ENCODE measurements around the gene ATE1.

Gene ATE1

DNA sequence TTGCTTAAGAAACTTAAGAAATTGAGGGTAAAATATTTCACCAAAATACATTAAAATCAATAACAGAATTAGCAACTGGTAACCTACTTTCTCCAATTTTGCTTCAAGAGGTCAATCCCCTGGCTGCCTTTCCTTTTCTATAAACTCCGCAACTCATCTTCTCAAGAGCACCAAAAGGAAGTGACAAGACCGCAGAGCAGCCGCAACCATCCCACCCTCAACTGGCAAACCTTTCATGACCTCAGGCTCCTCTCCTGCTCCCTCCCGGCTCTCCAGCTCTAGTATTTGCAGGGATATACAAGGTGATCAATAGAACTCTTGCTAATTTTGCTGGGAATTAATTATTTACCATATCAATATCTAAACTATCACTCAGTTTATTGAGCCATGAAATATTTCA lies 88.9 kb downstream of the ATE1 start:
- H3K4me3 ChIP-seq (ENCODE audit: low read depth, low read length) = no peak overlapping the region
- H3K27ac ChIP-seq = no peak overlapping the region
- H3K36me3 ChIP-seq = peaks cover 16% of the 10 kb centered on the region
- DNase-seq = no peak
- TF ChIP-seq, protein P1, sequence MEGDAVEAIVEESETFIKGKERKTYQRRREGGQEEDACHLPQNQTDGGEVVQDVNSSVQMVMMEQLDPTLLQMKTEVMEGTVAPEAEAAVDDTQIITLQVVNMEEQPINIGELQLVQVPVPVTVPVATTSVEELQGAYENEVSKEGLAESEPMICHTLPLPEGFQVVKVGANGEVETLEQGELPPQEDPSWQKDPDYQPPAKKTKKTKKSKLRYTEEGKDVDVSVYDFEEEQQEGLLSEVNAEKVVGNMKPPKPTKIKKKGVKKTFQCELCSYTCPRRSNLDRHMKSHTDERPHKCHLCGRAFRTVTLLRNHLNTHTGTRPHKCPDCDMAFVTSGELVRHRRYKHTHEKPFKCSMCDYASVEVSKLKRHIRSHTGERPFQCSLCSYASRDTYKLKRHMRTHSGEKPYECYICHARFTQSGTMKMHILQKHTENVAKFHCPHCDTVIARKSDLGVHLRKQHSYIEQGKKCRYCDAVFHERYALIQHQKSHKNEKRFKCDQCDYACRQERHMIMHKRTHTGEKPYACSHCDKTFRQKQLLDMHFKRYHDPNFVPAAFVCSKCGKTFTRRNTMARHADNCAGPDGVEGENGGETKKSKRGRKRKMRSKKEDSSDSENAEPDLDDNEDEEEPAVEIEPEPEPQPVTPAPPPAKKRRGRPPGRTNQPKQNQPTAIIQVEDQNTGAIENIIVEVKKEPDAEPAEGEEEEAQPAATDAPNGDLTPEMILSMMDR (IDR thresholded peaks at IDR 0.05; ENCODE audit: low read depth, low read length) = no peak
- H3K27me3 ChIP-seq (ENCODE audit: insufficient read depth, low read depth, severe bottlenecking) = no peaks in the 10 kb centered on the region
- no peaks in the 10 kb centered on the region for H3K9me3 ChIP-seq (ENCODE audit: severe bottlenecking)

DNA sequence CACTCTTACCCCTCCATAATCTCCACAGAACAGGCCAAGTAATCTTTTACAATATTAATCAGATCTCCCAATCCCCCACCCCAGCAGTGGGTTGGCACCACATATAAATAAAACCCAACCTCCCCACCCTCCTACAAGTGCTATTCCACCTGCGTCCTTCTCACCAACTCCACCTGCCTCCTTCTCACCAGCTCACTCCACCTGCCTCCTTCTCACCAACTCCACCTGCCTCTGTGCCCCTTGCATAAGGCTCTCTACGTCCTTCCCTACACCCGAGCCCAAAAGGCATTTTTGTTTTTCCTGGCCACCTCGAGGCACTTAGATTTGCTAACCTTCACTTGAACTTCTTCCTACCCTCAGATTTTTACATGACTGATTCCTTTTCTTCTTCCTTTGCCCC lies 89.7 kb downstream of the ATE1 start:
- DNase-seq = no peak
- Histone ChIP-seq H3K4me3 (ENCODE audit: low read depth, low read length) (no peak overlapping the region), H3K36me3 (peaks cover 16% of the 10 kb centered on the region), H3K27ac (no peak overlapping the region), H3K9me3 (ENCODE audit: severe bottlenecking) (no peaks in the 10 kb centered on the region), H3K27me3 (ENCODE audit: insufficient read depth, low read depth, severe bottlenecking) (no peaks in the 10 kb centered on the region)
- TF ChIP-seq, protein P1 (IDR thresholded peaks at IDR 0.05; ENCODE audit: low read depth, low read length) = no peak

DNA sequence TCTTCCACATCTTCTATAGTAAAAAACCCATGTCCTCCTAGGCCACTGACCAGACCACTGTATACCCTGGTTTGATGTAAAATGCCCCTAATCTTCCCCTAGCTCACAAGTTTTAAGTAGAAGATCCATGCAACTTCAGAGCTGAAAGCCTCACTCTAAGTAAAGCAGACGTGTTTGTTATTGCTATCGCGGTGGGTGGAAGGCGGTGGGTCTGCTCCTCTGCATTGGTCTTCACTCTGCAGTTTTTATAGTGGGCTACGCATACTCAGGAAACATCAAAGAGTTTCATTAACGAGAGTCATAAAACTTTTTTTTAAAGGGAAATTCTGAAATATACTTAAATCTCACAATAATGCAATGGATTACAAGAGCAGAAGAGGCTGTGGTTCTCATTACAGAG lies 91.7 kb downstream of the ATE1 start:
- peaks cover 20% of the 10 kb centered on the region for H3K36me3 ChIP-seq
- no peaks in the 10 kb centered on the region for H3K27me3 ChIP-seq (ENCODE audit: insufficient read depth, low read depth, severe bottlenecking)
- no peak overlapping the region for H3K27ac ChIP-seq
- no peak for DNase-seq
- no peak overlapping the region for H3K4me3 ChIP-seq (ENCODE audit: low read depth, low read length)
- H3K9me3 ChIP-seq (ENCODE audit: severe bottlenecking) = no peaks in the 10 kb centered on the region
- TF ChIP-seq, protein P1 (IDR thresholded peaks at IDR 0.05; ENCODE audit: low read depth, low read length) = no peak

DNA sequence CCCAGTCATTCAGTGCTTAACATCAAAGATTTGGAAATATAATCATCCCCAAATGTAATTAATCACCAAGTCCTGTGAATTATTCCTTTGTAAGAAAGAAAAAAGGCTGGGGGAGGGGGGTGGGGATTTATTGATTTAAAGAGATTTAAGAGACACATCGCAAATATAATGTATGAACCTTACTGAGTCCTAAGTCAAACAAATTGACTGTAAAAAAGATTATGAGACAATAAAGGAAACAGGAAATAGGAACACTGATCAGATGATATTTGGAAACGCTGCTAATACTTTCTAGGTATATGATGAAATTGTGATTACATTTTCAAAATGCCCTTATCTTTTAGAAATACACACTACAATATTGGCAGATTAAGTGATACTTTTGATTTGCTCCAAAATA lies 92.5 kb downstream of the ATE1 start:
- Histone ChIP-seq H3K9me3 (ENCODE audit: severe bottlenecking) (no peaks in the 10 kb centered on the region), H3K27ac (no peak overlapping the region), H3K36me3 (peaks cover 22% of the 10 kb centered on the region), H3K27me3 (ENCODE audit: insufficient read depth, low read depth, severe bottlenecking) (no peaks in the 10 kb centered on the region), H3K4me3 (ENCODE audit: low read depth, low read length) (no peak overlapping the region)
- TF ChIP-seq, protein P1 (IDR thresholded peaks at IDR 0.05; ENCODE audit: low read depth, low read length) = no peak
- DNase-seq = no peak

DNA sequence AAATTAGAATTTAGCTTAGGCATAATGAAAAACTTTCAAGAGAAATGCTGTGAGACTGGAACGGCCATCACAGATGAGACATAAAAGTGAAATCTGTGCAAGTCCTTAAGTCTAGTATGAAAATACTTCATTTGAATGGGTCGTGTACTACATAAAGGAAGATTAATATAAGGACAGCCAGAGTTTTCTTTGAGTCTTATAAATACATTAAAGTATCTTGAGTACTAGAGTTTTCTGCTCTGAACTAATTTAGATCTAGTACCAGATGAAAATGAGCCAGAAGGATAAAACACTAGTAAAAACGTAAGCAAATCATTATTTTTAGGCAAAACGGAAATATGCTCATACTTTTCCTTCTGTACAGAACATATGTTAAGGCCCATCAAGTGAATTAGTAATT lies 93.1 kb downstream of the ATE1 start:
- no peak for DNase-seq
- Histone ChIP-seq H3K27ac (no peak overlapping the region), H3K27me3 (ENCODE audit: insufficient read depth, low read depth, severe bottlenecking) (no peaks in the 10 kb centered on the region), H3K36me3 (peaks cover 22% of the 10 kb centered on the region), H3K4me3 (ENCODE audit: low read depth, low read length) (no peak overlapping the region), H3K9me3 (ENCODE audit: severe bottlenecking) (no peaks in the 10 kb centered on the region)
- TF ChIP-seq, protein P1 (IDR thresholded peaks at IDR 0.05; ENCODE audit: low read depth, low read length) = no peak

DNA sequence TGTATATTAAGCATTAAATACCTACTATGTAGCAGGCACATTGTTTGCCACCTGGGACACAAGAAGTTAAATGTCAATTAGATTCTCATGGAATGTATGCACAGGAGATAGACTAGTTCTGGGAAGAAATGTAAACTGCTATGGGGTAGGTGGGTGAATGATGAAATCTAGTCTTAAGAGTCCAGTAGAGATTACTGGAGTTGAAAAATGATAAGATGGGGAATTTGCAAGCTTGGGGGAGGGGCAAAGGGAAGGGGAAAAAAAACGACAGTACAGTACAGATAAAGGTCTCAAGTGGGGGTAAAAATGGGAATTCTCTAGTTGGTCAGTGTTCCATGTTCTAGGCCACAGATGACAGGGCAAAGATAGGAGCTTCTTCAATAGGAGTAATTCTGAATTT lies 94.4 kb downstream of the ATE1 start:
- Histone ChIP-seq H3K36me3 (peaks cover 25% of the 10 kb centered on the region), H3K27ac (no peak overlapping the region), H3K4me3 (ENCODE audit: low read depth, low read length) (no peak overlapping the region), H3K27me3 (ENCODE audit: insufficient read depth, low read depth, severe bottlenecking) (no peaks in the 10 kb centered on the region), H3K9me3 (ENCODE audit: severe bottlenecking) (no peaks in the 10 kb centered on the region)
- TF ChIP-seq, protein P1 (IDR thresholded peaks at IDR 0.05; ENCODE audit: low read depth, low read length) = no peak
- no peak for DNase-seq
